Caki2 (cell line): Measurements from ENCODE around the gene MIB2. TPM values are rescaled to one million over a fixed set of nuclear protein-coding genes. Genes with fewer than 3 reads are reported as not detected.
"Not testable (repeated sequence)": the region's sequence is repeated elsewhere in the genome, so short reads cannot be mapped to it uniquely, and the experiment has no call there.

Source experiments
- DNase-seq: peaks from one replicate; pipeline ENCODE4 v3.0.0-alpha.2; 2015; ENCODE audit warnings: low read depth
- in situ Hi-C: cut with HindIII; loops from 2 replicates; pipeline ENCODE4 v1.10.0; 2016; ENCODE audit warnings: low sequenced_read_pairs, low pct_unique_long_range_greater_than_20kb, mixed read lengths
- total RNA-seq: library from RNA; depleted of rRNA; stranded (reverse); fragments of >200 nt; shearing (Covaris generic); gene quantifications from 2 replicates; pipeline ENCODE4 v1.2.3, GENCODE V29; 2014; ENCODE audit warnings: low replicate concordance

The MIB2 gene
- total RNA-seq, 1 experiment from 2014 or later, result 49.0 TPM

DNA sequence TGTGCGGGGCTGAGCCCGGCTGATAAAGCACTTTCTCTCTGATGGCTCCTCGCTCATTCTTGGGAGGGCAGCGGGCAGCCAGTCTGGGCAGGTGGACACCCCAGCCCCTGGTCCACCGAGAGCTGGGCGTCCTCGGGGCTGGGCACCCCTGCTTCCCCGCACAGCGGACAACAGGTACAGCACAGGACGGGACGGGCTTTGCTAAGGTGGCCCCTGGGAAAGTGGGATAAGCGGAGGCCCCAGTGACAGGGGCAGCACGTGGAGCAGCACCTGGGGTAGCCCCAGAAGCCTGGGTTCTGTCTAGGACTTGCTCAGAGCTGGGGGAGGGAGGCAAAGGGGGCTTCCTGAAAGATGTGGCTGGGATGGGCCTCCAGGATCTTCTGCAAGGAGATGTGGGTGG lies 19.3 kb downstream of the MIB2 start:
- in situ Hi-C loops, DNase-seq: not testable (repeated sequence)

DNA sequence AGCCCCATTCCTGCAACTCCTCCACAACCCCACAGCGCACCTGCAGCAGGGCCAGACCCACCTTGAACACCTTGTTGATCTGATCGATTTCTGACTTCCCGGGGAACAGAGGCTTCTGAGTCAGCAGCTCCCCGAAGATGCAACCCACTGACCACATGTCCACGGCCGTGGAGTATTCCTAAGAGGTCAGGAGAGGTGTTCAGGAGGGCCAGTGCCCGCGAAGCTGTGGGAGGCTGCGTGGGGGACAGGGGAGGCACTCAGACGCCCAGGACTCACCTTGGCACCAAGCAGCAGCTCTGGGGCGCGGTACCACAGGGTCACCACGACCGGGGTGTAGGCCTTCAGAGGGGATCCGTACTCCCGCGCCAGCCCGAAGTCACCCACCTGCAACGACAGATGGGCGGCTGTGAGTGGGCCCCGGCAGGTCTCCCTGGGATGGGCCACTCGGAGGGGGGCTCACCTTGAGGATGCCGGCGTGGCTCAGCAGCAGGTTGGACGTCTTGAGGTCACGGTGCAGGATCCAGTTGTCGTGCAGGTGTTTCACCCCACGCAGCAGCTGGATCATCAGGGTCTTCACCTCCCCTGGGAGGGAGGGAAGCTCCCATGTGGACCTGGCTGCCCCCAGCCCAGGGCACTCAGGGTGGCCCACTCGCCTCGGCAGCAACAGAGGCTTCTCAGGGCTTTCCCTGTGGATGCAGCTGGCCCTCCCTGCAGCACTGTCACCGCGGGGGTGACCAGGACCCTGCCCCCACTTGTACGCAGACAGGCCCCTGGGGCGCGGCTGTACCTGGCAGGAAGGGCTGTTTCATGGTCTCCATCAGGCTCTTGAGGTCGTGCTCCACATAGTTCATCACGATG lies 21.6 kb downstream of the MIB2 start:
- DNase-seq, in situ Hi-C loops: not testable (repeated sequence)

DNA sequence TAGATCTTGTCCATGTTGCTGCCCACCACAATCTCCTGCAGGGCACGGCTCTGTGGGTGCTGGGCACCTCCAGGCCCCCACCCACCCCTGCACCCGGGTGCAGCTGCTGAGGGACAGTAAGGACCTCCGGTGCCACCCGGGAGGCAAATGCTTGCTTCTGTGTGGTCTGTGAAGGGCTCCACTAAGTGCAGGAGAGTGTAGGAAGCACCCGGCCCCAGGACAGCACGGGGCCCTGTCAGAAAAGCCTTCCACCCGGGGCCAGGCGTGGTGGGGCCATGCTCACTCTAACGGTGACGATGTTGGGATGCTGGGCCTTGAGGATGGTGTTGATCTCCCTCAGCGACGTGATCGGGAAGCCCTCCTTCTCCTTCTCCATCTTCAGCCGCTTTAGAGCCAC lies 22.2 kb downstream of the MIB2 start:
- DNase-seq, in situ Hi-C loops: not testable (repeated sequence)

DNA sequence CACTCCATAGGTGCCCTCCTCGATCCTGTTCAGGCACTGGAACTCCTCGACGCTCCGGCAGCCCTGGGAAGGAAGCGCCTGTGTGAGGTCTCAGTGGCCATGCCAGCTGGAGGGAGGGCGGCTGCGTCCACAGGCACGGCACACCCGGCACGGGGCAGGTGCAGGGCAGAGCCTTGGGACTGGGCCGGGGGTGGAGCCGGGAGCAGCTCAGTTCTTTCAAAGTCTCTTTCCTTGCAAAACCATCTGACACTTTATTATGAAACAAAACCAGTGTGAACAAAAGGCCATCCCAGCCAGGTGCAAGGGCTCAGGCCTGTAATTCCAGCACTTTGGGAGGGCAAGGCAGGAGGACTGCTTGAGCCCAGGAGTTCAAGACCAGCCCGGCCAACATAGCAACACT lies 23.2 kb downstream of the MIB2 start:
- DNase-seq, in situ Hi-C loops: not testable (repeated sequence)

DNA sequence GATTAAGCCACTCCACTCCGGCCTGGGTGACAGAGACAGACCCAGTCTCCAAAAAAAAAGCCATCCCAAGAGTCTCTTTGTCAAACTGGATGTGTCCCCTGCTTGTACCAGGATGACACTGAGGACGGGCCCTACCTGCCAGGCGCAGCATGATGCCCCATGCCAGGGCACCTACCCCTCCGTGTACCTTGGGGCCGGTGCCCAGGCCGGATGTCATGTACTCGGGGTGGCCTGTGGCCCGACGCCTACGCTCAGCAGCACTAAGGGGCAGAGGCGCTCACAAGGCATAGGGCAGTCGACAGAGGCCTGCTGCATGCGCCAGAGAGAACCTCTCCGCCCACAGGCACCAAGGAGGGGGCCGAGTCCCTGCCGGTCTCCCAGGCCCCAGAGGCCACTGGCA lies 24.1 kb downstream of the MIB2 start:
- DNase-seq, in situ Hi-C loops: not testable (repeated sequence)

DNA sequence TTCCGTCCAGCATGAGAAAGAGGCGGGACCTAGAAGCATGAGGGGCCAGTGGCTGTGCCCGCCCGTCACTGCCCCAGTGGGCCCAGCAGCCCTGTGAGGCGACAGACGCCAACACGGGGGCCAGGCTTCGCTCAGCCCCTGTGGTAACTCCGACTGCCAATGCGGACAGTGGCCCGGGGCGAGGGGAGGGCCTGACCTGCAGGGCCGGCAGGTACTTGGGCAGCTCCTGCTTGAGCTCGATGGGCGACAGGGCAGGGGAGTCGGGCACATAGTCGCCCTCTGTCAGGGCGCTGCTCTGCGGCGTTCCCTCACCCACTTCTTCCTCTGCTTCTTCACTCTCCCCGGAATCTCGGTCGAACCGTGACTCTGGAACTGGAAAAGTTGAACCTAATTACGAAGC lies 24.8 kb downstream of the MIB2 start:
- DNase-seq, in situ Hi-C loops: not testable (repeated sequence)

DNA sequence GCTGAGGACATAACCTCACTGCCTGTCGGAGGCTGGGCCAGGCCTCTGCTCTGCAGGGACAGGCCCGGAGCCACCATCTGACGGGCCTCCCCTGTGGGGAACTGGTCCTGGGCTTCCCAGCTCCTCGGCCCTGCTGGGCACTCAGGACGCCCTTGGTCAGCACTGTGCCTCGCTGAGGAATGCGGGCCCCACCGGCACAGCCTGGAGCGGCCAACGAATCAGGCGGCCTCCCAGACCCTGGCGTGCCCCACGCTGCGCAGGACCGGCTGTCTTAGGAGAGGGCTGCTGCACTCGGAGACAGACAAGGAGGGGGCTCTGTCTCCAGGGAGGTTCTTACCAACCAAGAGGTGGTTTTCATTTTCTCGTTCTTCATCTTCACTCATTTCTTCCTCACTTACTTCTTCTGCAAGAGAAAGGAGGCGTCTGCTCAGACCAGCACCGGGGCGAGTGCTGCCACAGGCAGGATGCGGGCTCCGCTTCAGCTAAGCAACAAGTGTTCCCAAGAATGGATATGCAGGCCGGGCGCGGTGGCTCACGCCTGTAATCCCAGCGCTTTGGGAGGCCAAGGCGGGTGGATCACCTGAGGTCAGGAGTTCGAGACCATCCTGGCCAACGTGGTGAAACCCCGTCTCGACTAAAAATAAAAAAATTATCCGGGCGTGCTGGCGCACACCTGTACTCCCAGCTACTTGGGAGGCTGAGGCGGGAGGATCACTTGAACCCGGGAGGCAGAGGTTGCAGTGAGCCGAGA lies 25.6 kb downstream of the MIB2 start:
- DNase-seq, in situ Hi-C loops: not testable (repeated sequence)

DNA sequence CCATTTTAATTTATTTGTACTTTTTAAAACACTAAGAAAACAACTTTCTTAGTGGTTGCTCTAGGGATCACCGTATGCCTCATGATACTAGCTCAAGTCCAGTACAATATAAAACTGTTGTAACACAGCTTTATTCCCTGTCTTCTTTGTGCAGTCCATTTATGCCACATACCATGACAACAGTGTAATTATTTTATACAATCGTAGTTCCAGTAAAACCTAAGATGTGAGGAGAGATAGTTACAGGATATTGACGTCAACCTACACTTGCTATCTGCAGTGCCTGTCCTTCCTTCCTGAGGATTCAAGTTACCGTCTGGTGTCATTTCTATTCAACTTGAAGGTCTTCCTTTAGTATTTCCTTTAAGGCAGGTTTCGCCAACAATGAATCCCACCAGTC lies 31.0 kb downstream of the MIB2 start:
- in situ Hi-C loops, DNase-seq: not testable (repeated sequence)

DNA sequence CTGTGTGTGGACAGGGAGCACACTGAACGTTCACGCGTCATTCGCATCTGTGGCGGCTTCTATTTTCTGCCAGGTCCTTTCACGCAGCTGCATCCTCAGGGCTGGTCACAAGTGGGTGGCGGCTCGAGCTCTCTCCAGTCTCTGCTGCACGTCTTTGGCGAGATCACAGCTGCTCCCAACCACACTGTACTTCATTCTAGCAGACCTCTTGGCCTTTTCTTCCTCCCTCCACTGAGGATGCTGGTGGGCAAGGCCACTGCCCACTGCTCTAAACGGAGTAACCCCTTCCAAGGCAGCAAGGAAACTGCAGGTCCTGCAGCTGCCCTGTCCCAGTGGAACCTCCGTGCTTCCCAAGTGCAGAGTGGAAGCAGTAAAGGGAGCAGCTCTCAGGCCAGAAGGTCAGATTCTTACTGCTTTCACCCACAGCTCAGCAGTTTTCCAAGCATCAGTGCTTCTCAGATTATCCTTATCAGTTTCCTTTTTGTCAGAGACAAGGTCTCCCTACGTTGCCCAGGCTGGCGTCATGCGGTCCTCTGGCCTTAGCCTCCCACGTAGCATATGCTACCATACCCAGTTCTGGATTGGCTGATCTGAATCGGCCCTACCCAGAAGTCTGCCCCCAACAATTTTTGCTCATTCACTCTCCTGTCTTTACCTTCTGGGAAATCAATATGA lies 32.4 kb downstream of the MIB2 start:
- DNase-seq, in situ Hi-C loops: not testable (repeated sequence)

DNA sequence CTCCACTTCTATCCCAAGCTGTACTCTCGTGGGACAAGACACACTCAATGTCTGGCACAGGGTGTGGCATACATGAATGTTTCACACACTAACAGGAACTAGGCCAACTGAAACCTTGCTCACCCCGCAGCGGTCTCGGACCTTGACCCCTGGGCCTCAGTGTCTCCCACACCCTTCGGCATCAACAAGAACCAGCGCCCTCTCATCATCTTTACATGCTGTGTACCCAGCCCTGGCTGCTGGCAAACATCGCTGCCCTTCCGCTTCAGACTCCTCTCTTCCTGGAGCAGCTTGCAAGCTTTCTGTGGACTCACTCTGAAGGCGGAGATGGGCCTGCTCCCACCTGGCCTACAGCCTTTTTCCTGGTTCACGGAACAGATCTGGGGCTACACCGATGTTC lies 33.0 kb downstream of the MIB2 start:
- DNase-seq, in situ Hi-C loops: not testable (repeated sequence)

DNA sequence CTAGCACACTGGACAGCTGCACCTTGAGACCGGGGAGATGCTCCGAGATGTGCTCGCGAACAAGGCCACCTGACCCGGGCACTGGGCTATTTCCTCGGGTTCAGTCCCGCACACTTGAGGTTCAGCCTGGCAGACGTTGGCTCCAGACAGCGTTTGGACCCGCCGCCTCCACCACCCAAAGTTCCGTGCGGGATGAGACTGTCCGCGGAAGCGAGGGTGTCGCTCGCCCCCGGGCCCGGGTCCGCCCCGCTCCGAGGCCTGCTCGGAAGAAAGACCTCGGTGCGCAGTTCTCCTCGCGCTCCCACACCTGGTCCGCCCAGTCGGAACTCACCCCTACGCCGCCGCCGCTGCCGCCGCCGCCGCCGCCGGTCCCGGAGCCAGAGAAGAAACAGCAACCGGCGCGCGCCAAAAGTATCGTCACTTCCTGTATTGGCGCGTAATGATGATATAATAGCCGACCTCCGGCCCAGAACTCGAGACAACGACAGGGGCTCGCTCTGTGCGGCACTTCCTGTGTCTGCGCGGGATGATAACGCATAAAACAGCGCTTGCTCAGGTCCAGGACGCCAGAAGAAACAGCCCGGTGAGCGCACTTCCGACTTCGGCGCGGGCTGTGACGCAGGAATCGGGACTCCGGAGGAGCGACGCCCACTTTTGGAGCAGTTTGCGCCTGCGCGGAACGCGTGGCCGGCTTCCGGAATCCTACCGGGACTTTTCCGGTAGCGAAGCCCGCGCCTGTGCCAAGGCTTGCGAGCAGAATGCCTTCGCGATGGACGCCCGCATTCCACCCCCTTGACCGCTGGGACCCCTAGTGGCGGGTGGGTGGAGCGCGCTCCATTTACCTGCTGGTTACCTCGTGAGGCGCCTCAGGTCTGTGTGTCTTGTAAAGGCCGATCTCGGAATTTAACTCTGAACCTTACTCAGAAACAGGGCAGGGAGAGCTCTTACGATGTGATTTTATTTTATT lies 43.6 kb downstream of the MIB2 start, which contains the start of gene CDK11B:
Gene CDK11B (minus strand): TSS at position 422 of the 967 bp plus-strand sequence. CDS start 1,519 bp downstream, outside the sequence.
- in situ Hi-C loops, result not testable (repeated sequence)
- DNase-seq, result peak; percentile 93

DNA sequence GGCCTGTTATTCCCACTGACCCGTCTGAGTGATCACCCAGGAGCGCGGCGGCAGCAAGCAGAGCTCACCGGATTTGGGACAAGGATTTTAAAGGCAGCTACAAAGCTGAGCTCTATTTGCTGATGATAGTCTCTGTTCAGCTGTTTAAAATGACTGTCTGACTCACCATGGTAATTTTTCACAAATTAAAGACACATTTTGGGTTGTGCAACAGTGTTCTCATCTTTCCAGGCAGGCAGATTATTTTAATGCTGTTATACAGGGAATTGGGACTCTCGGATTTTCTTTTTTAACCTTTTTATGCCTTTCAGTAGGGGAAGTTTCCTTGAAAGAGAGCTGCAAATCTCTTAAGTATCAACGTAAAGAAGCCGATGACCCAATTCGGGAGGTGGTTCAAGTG lies 47.1 kb downstream of the MIB2 start:
- DNase-seq, in situ Hi-C loops: not testable (repeated sequence)

DNA sequence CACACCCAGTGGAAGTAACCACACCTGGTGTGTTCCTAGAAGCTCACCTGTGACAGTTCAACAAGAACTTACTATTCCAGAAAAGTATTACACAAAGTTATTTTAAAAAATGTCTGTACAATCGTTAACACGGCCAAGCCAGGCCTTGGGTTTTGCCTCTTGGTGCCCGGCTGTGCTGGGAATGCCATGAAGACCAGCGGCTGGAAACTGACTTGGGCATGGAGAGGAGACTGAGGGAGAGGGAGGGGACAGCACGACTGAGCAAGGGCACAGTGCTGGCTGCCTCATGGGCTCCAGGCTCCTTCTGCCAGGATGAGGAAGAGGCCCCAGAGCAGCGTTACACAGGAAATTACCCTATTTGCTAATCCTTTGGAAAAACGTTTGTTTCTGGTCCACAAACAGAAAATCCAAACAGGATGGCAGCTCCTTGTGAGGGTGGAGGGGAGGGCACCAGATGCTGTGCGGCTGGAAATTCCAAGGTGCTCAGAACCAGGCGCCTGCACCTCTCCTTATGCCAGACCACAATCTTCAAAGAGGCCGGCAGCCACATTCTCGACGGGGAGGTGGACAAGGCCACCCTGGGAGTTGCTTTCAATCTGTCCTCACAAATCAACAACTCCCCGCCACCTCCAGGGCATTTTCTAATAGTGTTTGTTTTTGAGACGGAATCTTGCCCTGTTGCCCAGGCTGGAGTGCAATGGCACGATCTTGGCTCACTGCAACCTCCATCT lies 47.7 kb downstream of the MIB2 start:
- in situ Hi-C loops, DNase-seq: not testable (repeated sequence)

DNA sequence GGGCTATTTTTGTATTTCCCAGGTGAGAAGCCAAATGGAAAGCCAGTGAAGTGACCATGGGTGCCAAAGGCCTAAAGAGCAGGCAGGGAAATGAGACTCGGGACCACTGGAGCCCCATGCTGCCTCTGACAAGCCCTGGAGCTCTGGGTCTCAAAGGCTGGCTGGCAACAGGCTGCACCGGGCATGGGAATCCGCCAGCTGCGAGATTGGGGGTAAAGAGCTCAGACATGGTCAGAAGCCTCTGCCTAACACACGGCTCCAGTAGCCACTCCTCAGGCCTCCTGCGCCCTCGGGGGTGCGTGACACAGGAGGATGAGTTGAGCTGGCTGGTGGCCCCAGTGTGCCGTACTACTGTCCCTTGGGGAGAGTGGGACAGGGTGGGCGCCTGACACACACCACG lies 49.0 kb downstream of the MIB2 start:
- in situ Hi-C loops, DNase-seq: not testable (repeated sequence)

DNA sequence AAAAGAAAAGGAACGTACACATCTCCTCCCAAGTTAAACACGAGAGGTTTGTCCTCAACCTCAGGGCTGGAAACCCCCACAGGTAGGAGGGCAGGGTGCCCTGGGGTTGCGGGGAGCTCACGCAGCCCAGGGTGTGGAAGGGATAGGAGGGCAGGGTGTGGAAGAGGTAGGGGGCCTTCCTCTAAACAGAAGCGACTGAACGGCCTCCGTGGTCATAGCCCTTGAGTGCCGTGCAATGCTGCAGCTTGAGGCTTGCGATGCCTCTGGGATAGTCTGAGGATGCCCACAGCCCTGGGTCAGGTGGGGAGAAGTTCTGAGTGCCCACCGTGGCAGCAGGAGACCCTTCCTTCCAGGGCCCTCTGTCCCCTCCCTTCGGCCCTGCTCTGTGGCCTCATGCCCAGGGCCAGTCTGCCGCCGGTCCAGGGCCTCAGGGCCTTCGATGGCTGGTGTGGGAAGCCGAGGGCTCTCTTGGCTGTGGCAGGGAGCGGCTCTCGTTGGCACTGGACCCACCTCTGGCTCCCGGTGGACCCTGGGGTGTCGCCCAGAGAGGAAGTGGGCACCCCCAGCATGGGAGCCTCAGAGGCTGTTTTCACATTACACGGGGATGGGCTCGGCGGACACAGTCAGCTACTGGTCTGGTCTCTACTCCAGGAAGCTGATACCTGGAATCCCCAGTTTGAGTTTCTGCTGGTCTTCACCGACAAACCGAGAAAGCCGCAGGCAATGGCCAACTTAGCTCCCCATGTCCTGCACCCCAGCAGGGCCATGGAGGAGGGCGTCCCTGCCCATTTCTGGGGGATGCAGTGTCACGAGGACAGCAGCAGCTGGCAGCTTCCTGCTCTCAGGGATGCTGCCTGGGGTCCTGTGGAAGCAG lies 49.9 kb downstream of the MIB2 start:
- in situ Hi-C loops, result no loop called here
- no peak for DNase-seq

DNA sequence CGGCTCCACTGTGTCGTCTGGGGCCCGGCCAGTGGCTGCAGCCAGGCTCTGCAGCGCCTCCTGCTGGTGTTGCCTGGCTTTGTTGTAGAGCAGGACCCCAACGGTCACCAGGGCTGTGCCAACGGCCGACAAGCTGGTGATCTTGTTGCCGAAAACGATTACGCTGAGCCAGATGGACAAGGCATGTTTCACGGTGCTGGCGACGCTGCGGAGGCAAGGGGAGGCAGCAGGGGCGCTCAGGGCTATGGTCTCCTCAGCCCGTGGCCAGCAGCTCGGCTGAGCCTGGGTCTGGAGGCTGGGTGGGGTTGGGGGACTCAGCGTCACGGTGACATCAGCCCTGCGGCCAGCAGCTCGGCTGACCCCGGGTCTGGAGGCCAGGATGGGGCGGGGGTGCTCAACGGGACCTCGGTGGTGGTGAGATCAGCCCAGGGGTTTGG lies 50.5 kb downstream of the MIB2 start:
- in situ Hi-C loops, result no loop called here
- DNase-seq, result no peak
